Umbilical cord (tissue), 2 donors: ENCODE measurements around the gene EBI3. TPM values are rescaled to one million over a fixed set of nuclear protein-coding genes. Genes with fewer than 3 reads are reported as not detected.
"Not testable (repeated sequence)": the region's sequence is repeated elsewhere in the genome, so short reads cannot be mapped to it uniquely, and the experiment has no call there.

Experiments
- DNase-seq: peaks from one replicate; pipeline ENCODE4 v3.0.0-alpha.2; 2015; ENCODE audit warnings: low spot score
- total RNA-seq: library from RNA; depleted of rRNA; stranded (reverse); fragments of >200 nt; gene quantifications from one replicate; pipeline ENCODE4 v1.2.3, GENCODE V29; 2014; ENCODE audit warnings: low replicate concordance; ENCODE audit not compliant: insufficient read depth

The EBI3 gene
- total RNA-seq, 1 donor from 2014 or later = not detected

DNA sequence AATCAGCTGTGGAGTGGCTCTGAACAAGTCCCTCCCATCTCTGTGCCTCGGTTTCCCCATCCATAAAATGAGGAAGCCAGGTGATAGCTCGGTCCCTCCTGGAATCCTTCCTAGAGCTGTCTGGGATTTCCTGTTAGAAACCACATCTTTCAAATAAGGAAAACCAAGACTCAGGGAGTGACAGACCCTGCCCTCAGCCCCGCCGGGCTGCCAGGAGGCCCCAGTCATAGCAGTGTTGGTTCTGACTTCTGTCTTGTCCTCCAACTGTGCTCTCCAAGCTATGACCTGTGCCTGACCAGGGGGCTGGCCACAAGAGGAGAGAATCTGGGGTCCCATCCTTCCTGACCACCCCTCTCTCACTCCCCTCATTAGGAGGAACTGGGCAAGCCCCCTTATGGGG is 48.7 kb downstream of the EBI3 start:
- DNase-seq = no peak

DNA sequence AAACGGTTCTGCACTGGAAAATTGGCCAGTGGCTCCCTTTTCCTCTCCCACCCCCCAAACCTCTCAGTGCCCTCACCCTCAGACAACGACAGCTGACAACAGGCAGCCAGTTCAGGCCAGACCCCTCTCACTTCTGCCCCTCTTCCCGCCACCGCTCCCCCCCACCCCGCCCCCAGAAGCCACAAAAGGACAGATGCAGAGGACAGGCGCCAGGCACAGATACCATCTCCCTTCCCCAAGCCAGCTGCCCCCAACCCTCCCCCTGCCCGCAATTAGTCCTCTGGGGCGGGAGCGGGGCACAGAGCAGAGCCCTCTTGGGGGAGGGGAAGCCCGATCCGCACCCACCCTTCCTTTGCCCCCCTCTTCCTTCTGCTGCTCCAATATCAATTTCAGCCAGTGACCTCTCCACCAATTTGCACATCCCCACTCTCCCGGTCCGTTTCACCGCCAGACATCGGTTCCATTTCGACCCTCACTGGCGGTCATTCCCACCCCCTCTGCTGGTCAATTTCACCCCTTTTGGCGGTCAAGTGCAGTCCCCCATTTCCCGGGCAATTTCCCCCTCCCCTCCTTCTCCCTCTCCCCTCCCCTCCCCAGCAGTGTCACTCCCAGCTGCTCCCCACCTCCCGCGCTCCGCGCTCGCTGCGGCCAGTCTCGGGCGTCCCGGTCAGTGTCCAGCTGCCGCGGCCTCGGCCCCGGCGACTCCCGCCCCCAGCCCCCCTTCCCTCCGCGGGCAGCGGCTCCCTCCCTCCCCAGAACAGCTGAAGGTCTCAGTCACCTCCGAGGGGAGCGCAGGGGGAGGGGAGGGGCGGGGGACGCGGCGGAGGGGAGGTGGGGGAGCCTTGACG is 49.3 kb downstream of the EBI3 start, which contains the start of gene SHD:
Gene SHD (plus strand): TSS at position 848 of the 848 bp plus-strand sequence. CDS start 798 bp downstream, outside the sequence.
- no peak for DNase-seq

DNA sequence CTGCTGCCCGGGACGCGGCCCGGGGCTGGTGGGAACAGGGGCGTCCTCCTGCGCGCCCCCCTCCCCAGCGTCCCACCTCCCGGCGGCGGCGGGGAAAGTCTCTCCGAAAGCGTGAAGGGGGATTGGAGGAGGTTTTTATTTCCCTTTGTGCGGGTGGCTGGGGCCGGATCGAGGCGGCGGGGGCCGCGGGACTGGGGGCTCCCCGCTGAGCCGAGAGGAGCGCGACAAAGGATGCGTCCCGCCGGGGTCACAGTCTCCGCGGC is 49.9 kb downstream of the EBI3 start:
- no peak for DNase-seq

DNA sequence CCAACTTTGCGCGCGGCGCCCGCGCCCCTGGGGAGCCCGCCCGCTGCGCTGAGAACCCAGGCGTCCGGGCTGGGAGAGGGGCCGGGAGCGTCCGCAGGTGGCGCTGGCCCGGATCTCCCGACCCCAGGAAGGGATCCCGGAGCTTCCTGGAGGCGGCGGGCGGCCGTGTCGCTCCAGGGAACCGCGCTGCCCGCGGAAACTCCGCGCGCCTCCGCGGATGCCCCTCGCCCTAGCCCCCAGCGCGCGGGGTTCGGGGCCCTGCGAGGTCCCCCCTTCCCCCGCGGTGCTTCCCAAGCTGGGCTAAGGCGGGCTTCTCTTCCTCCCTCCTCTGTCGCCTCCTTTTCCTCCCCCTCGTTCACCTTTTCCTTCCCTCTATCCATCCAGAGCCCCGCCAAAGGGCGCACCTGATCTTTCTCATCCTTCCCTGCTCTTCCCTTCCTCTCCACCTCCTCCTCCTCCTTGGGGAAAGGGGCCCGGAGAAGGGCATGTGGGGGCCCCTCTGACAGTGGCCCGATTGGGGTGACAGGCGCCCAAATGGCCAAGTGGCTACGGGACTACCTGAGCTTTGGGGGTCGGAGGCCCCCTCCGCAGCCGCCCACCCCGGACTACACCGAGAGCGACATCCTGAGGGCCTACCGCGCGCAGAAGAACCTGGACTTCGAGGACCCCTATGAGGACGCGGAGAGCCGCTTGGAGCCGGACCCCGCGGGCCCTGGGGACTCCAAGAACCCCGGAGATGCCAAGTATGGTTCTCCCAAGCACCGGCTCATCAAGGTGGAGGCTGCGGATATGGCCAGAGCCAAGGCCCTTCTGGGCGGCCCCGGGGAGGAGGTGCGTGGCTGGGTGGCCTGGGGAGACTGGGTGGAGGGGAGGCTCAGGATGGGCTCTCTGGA is 50.5 kb downstream of the EBI3 start:
- no peak for DNase-seq

DNA sequence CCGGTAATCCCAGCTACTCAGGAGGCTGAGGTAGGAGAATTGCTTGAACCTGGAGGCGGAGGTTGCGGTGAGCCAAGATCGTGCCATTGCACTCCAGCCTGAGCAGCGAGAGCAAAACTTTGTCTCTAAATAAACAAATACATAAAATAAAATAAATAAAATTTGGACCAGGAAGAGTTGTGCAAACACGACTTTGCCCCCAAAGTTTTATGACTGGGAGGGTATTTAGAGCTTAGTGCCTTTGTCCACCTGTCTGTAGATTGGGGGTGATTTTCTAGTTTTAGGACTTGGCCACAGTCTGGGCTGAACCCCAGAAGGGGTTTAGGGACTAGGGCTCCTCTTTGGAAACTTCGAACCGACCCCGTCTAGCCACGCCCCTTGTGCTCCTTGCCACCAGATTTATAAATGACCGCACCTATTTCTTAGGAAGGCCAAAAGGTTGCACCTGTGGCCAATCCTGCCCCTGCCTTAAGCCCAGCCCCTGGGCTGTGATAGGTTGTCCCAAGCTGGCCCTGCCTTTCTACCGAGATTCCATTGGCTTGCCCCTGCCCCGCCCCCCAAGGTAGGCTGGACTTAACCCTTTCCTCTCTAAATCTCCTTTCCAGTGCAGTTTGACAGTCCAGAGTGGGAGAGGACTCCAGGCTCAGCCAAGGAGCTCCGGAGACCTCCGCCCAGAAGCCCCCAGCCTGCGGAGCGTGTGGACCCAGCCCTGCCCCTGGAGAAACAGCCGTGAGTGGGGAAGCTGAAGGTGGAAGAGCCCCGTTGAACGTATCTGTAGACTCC is 55.0 kb downstream of the EBI3 start:
- DNase-seq = no peak

DNA sequence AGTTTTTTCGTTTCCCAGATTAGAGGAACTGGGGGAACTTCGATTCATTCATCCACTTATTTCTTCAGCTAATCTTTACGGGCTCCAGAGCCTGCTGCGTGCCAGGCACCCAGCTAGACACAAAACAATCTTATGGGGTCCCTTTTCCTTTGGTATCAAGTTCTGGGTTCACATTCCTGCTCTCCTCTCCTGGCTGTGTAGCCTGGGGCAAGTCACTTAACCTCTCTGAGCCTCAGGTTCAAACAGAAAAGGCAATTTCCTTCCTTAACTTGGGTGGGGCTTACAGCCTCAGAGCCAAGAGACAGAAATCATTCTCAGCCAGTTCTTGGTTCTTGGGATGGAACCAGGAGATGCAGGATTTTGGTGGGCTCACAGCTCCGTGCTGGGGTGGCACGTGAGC is 55.7 kb downstream of the EBI3 start:
- DNase-seq = no peak

DNA sequence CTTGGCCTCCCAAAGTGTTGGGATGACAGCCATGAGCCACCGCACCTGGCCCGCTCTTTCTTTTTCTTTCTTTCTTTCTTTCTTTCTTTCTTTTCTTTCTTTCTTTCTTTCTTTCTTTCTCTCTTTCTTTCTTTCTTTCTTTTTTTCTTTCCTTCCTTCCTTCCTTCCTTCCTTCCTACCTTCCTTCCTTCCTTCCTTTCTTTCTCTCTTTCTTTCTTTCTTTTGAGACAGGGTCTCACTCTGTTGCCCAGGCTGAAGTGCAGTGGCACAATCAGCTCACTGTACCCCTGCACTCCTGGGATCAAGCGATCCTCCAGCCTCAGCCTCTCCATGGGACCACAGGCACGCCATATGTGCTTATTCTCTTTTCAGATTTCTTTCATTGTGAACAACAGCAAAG is 56.8 kb downstream of the EBI3 start:
- DNase-seq = not testable (repeated sequence)

Other genes starting within 250 kb of the EBI3 start
- gene EEF2, start 244.1 kb upstream of the EBI3 start, total RNA-seq = 2,474 TPM
- 11.6 TPM for gene PIAS4, start 221.8 kb upstream of the EBI3 start, total RNA-seq
- 16.9 TPM for gene ZBTB7A, start 162.6 kb upstream of the EBI3 start, total RNA-seq
- 72.5 TPM for gene MAP2K2, start 105.4 kb upstream of the EBI3 start, total RNA-seq
- gene CREB3L3, start 75.9 kb upstream of the EBI3 start, total RNA-seq = not detected
- 2.2 TPM for gene SIRT6, start 47.0 kb upstream of the EBI3 start, total RNA-seq
- gene ANKRD24, start 46.8 kb upstream of the EBI3 start, total RNA-seq = 1.4 TPM
- gene YJU2, start 17.6 kb downstream of the EBI3 start, total RNA-seq = 12.3 TPM
- gene SHD, start 49.7 kb downstream of the EBI3 start, total RNA-seq = 2.9 TPM
- gene TMIGD2, start 72.9 kb downstream of the EBI3 start, total RNA-seq = not detected
- 3.4 TPM for gene FSD1, start 75.1 kb downstream of the EBI3 start, total RNA-seq
- gene STAP2, start 109.3 kb downstream of the EBI3 start, total RNA-seq = not detected
- 6.3 TPM for gene MPND, start 114.0 kb downstream of the EBI3 start, total RNA-seq
- 21.9 TPM for gene SH3GL1, start 171.0 kb downstream of the EBI3 start, total RNA-seq
- 13.0 TPM for gene CHAF1A, start 173.1 kb downstream of the EBI3 start, total RNA-seq
- 169 TPM for gene UBXN6, start 228.3 kb downstream of the EBI3 start, total RNA-seq
- gene HDGFL2, start 242.8 kb downstream of the EBI3 start, total RNA-seq = 27.7 TPM